ENCODE results near the gene NMUR1.

The NMUR1 gene

GRCh38 chr2:231525248-231526163 is 4.7 kb downstream of the NMUR1 start:
- DNase-seq = no peak

- no peak for DNase-seq
Measured at GRCh38 chr2:231524477-231525247, 5.6 kb downstream of the NMUR1 start.

- DNase-seq = no peak
Measured at GRCh38 chr2:231523451-231524285, 6.6 kb downstream of the NMUR1 start.

GRCh38 chr2:231522418-231523180 is 7.6 kb downstream of the NMUR1 start:
- DNase-seq = no peak

- no peak for DNase-seq
Measured at GRCh38 chr2:231521443-231521842, 8.8 kb downstream of the NMUR1 start.

- no peak for DNase-seq
Measured at GRCh38 chr2:231519975-231520555, 10.2 kb downstream of the NMUR1 start.

GRCh38 chr2:231518771-231519170 is 11.5 kb downstream of the NMUR1 start:
- no peak for DNase-seq

- DNase-seq = no peak
Measured at GRCh38 chr2:231515603-231516002, 14.6 kb downstream of the NMUR1 start.

GRCh38 chr2:231514951-231515297 is 15.3 kb downstream of the NMUR1 start:
- DNase-seq = no peak

GRCh38 chr2:231514225-231514950 is 15.9 kb downstream of the NMUR1 start:
- DNase-seq = peak; percentile 86 to 96

- no peak for DNase-seq
Measured at GRCh38 chr2:231513746-231514224, 16.5 kb downstream of the NMUR1 start.

- DNase-seq = no peak
Measured at GRCh38 chr2:231512222-231512621, 18.0 kb downstream of the NMUR1 start.

- DNase-seq = no peak
Measured at GRCh38 chr2:231503766-231504165, 26.5 kb downstream of the NMUR1 start.

- no peak for DNase-seq
Measured at GRCh38 chr2:231502596-231502995, 27.6 kb downstream of the NMUR1 start.

GRCh38 chr2:231497651-231498050 is 32.6 kb downstream of the NMUR1 start:
- no peak for DNase-seq

GRCh38 chr2:231494669-231495068 is 35.6 kb downstream of the NMUR1 start:
- DNase-seq = no peak

GRCh38 chr2:231490801-231491200 is 39.4 kb downstream of the NMUR1 start:
- DNase-seq = no peak

GRCh38 chr2:231489990-231490389 is 40.3 kb downstream of the NMUR1 start:
- DNase-seq = no peak

- no peak for DNase-seq
Measured at GRCh38 chr2:231488331-231488730, 41.9 kb downstream of the NMUR1 start.

GRCh38 chr2:231486851-231487596 is 43.2 kb downstream of the NMUR1 start:
- no peak for DNase-seq
